Measurements from ENCODE around the gene SNRK.

SNRK gene

GRCh38 chr3:43309372-43310305 lies 23.3 kb downstream of the SNRK start:
- DNase-seq = no peak

- no peak for DNase-seq
Observed at GRCh38 chr3:43316783-43317460, 30.6 kb downstream of the SNRK start.

- no peak for DNase-seq
Observed at GRCh38 chr3:43317461-43318316, 31.3 kb downstream of the SNRK start.

GRCh38 chr3:43319376-43319775 lies 33.0 kb downstream of the SNRK start:
- DNase-seq = no peak

GRCh38 chr3:43319794-43320193 lies 33.5 kb downstream of the SNRK start:
- no peak for DNase-seq

GRCh38 chr3:43320288-43320687 lies 33.9 kb downstream of the SNRK start:
- no peak for DNase-seq

- DNase-seq = no peak
Observed at GRCh38 chr3:43323541-43323940, 37.2 kb downstream of the SNRK start.

- no peak for DNase-seq
Observed at GRCh38 chr3:43326891-43327581, 40.7 kb downstream of the SNRK start.

GRCh38 chr3:43327582-43327979 lies 41.2 kb downstream of the SNRK start:
- DNase-seq = no peak

- DNase-seq = no peak
Observed at GRCh38 chr3:43328653-43329052, 42.3 kb downstream of the SNRK start.

GRCh38 chr3:43330981-43331380 lies 44.6 kb downstream of the SNRK start:
- DNase-seq = no peak

- no peak for DNase-seq
Observed at GRCh38 chr3:43331381-43331780, 45.0 kb downstream of the SNRK start.

GRCh38 chr3:43334976-43335375 lies 48.6 kb downstream of the SNRK start:
- no peak for DNase-seq

GRCh38 chr3:43335799-43336198 lies 49.5 kb downstream of the SNRK start:
- no peak for DNase-seq

- DNase-seq = no peak
Observed at GRCh38 chr3:43338295-43338694, 52.0 kb downstream of the SNRK start.

- no peak for DNase-seq
Observed at GRCh38 chr3:43340403-43340802, 54.1 kb downstream of the SNRK start.

GRCh38 chr3:43341788-43342187 lies 55.4 kb downstream of the SNRK start:
- no peak for DNase-seq

GRCh38 chr3:43343185-43343584 lies 56.8 kb downstream of the SNRK start:
- no peak for DNase-seq

- no peak for DNase-seq
Observed at GRCh38 chr3:43343815-43344214, 57.5 kb downstream of the SNRK start.

GRCh38 chr3:43344520-43344919 lies 58.2 kb downstream of the SNRK start:
- no peak for DNase-seq

- no peak for DNase-seq
Observed at GRCh38 chr3:43345246-43345645, 58.9 kb downstream of the SNRK start.

GRCh38 chr3:43345877-43346276 lies 59.5 kb downstream of the SNRK start:
- DNase-seq = no peak
